ENCODE results near the gene LAMA5.
A peak's percentile ranks its signal among the peaks of the same experiment; 100 is the strongest.

LAMA5 gene

DNA sequence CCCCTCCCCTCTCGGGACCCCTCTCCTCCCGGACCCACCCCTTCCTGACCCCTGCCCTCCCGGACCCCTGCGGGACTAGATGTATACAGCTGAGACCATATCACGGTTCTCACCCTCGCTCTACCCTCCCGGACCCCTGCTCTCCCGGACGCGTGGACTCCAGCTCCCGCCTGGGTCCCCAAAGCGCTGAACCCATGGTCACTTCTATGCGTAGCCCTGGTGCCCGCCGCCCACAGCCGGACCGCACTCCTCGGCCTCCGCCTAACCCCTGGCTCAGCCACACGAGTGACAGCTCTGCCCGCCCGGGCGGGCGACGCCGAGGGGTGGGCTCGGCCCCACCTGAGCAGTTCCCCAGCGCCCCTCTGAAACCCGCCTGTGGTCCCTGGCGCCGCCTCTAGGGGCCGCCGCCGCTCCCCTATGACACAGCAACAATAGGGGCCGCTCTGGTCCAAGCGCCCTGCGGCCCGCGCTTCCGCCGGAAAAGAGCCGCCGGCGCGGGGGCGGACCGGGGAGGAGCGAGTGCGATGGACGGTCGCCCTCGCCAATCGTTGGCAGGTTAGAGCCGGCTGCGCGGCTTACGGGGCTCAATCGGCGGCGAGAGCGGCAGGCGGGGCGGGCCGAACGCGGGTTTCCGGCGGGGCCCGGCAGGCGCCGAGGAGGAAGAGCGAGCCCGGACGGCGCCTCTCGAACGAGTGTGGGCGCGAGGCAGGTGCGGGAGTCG is 64.6 kb downstream of the LAMA5 start, which contains the start of gene ADRM1:
Gene ADRM1 (plus strand): TSS at position 657 of the 721 bp plus-strand sequence. CDS start 572 bp downstream, outside the sequence.
- TF ChIP-seq POLR2A (IDR thresholded peaks at IDR 0.05; ENCODE audit: low read depth, low read length): peak; percentile 84
- DNase-seq (ENCODE audit: insufficient read length, low spot score) (peak; percentile 98), FAIRE-seq (no peak)

DNA sequence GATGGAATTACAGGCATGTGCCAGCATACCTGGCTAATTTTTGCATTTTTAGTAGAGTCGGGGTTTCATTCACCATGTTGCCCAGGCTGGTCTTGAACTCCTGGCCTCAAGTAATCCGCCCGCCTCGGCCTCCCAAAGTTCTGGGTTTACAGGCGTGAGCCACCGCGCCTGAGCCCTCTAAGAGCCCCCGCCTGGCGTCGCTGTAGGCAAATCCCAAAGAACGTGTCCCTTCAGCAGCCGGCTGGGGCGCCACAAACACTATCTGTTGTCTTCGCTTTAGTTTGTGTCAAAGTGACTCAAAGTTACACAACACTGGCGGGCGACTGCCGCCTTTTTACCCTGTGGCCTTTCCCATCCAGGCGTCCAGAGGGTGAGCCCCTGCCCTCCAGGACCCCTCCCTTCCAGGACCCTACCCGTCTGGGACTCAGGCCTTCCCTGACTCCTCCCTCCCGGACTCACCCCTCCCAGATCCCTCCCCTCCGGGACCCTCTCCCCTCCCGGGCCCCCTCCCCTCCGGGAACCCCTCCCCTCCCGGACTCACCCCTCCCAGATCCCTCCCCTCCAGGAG is 65.3 kb downstream of the LAMA5 start:
- no peak for TF ChIP-seq POLR2A (IDR thresholded peaks at IDR 0.05; ENCODE audit: low read depth, low read length)
- no peak for FAIRE-seq
- peak; percentile 92 for DNase-seq (ENCODE audit: insufficient read length, low spot score)

GRCh38 chr20:62301111-62301668 is 65.9 kb downstream of the LAMA5 start:
- DNase-seq (ENCODE audit: insufficient read length, low spot score) (no peak), FAIRE-seq (no peak)
- TF ChIP-seq POLR2A (IDR thresholded peaks at IDR 0.05; ENCODE audit: low read depth, low read length): no peak

GRCh38 chr20:62300319-62300718 is 66.8 kb downstream of the LAMA5 start:
- no peak for TF ChIP-seq POLR2A (IDR thresholded peaks at IDR 0.05; ENCODE audit: low read depth, low read length)
- FAIRE-seq: no peak
- DNase-seq (ENCODE audit: insufficient read length, low spot score): no peak

GRCh38 chr20:62299666-62300236 is 67.4 kb downstream of the LAMA5 start:
- FAIRE-seq (no peak), DNase-seq (ENCODE audit: insufficient read length, low spot score) (no peak)
- no peak for TF ChIP-seq POLR2A (IDR thresholded peaks at IDR 0.05; ENCODE audit: low read depth, low read length)

- FAIRE-seq: no peak
- TF ChIP-seq POLR2A (IDR thresholded peaks at IDR 0.05; ENCODE audit: low read depth, low read length): no peak
- no peak for DNase-seq (ENCODE audit: insufficient read length, low spot score)
Measured at GRCh38 chr20:62298577-62299249, 68.4 kb downstream of the LAMA5 start.

DNA sequence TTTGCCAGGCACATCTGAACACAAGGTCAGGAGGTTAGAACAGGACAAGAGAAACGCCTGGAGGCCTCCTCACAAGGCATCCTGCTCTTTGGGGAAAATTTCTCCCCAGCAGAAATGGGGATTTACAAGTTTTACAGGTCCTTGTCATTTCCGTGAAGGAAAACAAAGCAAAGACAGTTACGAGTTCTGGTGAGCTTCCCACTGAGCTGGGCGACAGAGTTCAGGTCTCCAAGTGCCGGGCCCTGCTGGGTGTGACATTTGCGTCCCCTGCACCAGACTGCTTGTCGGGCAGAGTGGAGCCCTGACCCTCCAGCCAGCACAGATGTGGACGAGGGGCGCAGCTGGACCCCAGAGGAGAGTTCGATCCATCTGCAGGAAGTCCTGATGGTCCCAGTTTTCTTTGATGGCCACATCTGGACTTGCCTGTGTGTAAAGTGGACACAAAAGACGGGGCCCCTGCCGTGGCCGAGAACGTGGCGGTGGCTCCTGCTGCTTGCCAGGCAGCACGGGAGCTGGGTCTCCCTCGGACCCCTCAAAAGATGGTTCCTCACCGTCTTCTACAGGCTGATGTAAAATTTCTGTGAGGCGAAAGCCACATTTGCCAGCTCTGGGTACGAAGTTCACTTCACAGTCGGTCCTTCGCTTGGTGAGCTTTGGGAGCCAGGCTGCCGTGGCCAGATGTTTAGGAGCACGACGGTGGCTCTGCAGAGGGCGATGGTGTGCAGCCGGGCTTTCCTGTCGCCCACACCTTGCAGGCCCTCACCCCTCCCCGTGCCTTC is 69.5 kb downstream of the LAMA5 start:
- FAIRE-seq: no peak
- no peak for DNase-seq (ENCODE audit: insufficient read length, low spot score)
- TF ChIP-seq POLR2A (IDR thresholded peaks at IDR 0.05; ENCODE audit: low read depth, low read length): no peak

DNA sequence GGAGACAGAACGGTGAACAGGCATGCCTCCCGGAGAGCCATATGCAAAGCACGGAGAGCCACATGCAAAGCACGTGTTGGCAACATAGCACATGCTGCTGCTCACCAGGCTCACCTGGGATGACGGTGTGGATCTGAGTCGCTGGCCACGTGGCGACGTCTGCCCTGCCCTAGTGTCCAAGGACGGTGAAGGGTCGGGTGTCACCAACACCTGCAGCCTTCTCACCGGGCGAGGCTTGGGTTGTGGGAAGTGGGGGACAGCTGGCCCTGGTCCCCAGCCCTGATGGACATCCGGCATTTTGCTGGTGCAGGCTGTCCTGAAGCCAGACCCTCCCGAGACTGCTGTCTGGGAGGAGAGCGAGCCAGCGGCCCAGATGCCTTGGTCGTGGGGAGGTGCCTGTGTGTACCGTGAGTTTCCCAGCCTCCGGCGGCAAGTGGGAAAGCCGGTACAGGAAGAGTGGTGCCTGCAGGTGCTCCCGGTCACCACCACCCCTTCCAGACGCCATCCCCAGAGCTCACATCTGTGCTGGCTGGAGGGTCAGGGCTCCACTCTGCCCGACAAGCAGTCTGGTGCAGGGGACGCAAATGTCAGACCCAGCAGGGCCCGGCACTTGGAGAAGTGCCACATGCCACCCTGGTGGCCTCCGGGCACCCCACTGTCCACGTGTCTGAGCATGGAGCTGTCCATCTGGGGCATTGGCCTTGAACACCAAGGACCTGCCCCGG is 70.2 kb downstream of the LAMA5 start:
- no peak for FAIRE-seq
- TF ChIP-seq POLR2A (IDR thresholded peaks at IDR 0.05; ENCODE audit: low read depth, low read length): no peak

GRCh38 chr20:62294516-62294915 is 72.6 kb downstream of the LAMA5 start:
- DNase-seq (ENCODE audit: insufficient read length, low spot score) (no peak), FAIRE-seq (no peak)
- no peak for TF ChIP-seq POLR2A (IDR thresholded peaks at IDR 0.05; ENCODE audit: low read depth, low read length)

More for the DNA sequence above, 70.2 kb downstream of the LAMA5 start:
- DNase-seq (ENCODE audit: insufficient read length, low spot score): no peak

DNA sequence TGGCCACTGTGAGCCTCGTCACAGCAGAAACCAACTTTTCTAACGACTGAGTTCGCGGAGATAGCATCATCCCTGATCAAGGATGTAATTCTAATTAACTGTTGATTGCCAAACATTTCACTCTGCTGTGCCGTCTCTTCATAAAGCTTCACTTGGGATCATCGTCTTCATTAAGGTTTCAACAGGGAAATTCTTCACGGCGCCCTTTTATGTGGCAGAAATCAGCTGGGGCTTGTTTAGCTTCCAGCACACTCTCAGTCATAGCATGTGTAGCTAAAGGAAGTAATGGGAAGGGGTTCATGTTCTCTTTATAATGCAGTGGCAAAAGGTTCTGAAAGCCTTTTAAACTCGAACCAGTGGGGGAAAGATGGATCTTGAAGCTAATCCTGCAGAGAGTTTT is 73.2 kb downstream of the LAMA5 start:
- FAIRE-seq: no peak
- TF ChIP-seq POLR2A (IDR thresholded peaks at IDR 0.05; ENCODE audit: low read depth, low read length): no peak
- no peak for DNase-seq (ENCODE audit: insufficient read length, low spot score)

GRCh38 chr20:62293111-62293784 is 73.9 kb downstream of the LAMA5 start:
- no peak for TF ChIP-seq POLR2A (IDR thresholded peaks at IDR 0.05; ENCODE audit: low read depth, low read length)
- no peak for DNase-seq (ENCODE audit: insufficient read length, low spot score)
- FAIRE-seq: no peak

DNA sequence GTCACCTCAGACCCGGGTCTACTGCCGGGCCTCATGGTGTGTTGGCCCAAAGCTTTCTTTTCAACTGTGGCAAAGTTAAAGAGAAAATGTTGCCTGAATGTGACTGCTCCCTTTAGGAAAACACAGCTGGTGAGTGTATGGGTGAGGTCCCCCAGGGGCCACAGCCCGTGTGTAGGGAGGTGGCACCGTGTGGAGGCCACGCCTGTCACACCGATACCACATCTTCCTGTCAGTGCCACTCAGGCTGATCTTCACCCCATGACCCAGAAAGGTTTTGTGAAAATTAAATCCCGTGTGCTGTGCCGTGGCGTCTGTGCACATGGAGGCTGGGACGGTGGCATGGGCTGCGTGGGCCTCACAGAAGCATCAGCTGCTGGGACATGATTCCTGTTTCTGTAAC is 75.0 kb downstream of the LAMA5 start:
- DNase-seq (ENCODE audit: insufficient read length, low spot score) (no peak), FAIRE-seq (no peak)
- TF ChIP-seq POLR2A (IDR thresholded peaks at IDR 0.05; ENCODE audit: low read depth, low read length): no peak
